Activated gamma-delta T cell (primary cell): Measurements from ENCODE around the gene NFX1.
"Not testable (repeated sequence)": the region's sequence is repeated elsewhere in the genome, so short reads cannot be mapped to it uniquely, and the experiment has no call there.

Experiments
- DNase-seq: peaks from one replicate; lab custom pipeline; 2025; lab: John Stamatoyannopoulos, UW

The NFX1 gene

DNA sequence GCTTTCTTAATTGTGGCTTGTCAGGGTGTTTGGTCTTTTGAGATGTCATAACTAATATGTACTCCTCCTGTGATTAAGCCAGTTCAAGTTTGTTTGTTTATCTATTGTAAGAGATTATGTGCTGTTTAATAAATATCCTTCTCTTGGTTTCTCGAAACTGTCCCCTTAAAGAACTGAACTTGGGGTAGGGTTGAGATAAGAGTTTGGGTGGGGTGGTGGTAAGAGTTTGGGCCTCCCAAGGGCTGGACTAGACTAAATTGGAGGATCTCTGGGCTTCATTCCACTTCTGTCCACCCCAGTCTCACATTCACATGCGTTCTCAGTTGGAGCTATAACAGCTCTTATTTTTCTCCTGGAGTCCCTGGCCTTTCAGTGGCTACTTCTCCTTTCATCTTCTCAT, 73.8 kb downstream of the NFX1 start:
- no peak for DNase-seq

- DNase-seq, result not testable (repeated sequence)
Observed at GRCh38 chr9:33364814-33365213, 74.5 kb downstream of the NFX1 start.

- DNase-seq, result no peak
Observed at GRCh38 chr9:33366979-33367480, 76.7 kb downstream of the NFX1 start.

- no peak for DNase-seq
Observed at GRCh38 chr9:33372900-33373299, 82.6 kb downstream of the NFX1 start.

GRCh38 chr9:33374190-33374589, 83.9 kb downstream of the NFX1 start:
- DNase-seq, result no peak

DNA sequence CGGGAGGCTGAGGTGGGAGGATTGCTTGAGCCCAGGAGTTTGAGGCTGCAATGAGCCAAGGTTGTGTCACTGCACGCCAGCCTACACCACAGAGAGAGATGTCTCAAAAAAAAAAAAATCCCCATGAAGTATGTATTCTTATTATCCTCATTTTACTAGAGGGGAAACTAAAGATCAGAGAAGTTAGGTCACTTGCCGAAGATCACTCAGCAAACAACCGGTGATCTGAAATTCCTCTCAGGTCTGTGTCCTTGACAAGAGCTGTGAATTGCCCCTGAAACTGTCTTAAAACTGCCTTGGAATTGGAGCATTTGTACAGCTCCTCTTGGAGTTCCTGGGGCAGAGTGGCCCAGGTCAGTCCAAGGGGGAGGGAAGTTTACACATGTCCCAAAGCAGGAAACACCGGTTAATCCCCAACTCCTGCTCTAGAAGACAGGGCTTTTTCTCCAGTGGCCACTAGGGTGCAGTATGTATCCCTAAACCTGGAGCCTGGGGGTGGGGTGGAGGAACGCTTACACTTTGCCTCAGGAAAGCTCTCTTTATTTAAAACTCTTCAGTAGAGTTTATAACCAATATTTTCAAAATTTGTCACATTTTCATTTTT, 84.4 kb downstream of the NFX1 start:
- DNase-seq, result no peak

- no peak for DNase-seq
Observed at GRCh38 chr9:33375238-33375840, 85.0 kb downstream of the NFX1 start.

- no peak for DNase-seq
Observed at GRCh38 chr9:33375841-33376321, 85.6 kb downstream of the NFX1 start.

- DNase-seq, result no peak
Observed at GRCh38 chr9:33377089-33377715, 86.9 kb downstream of the NFX1 start.

DNA sequence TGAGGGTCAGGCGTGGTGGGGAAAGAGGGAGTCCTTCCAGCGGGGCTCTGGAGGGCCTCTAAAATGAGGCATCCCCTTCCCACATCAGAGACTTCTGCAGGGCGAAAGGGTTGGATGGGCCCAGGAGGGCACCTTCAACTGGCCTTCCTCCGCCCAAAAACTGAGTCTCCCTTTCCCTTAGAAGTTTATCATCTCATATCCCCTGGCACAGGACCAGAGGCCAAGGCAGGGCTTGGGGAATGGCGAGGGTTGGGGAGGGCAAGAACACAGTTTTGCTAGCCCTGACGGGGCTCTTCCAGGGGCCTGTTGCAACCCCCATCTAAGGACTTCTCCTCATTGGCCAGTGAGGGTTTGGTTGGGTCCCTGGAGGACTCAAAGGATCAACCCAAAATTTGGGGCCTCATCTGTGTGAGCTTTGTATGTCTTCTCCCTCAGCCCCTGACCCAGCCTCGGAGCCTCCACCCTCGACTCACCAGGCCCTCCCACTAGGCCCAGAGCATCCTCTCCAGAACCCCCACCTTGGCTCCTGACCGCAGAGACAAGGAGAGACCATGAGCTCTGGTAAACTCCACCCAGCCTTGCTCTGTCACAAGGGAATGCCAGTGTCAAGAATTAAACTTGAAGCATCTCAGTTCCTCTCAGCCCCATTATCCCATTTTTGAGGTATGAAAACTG, 87.9 kb downstream of the NFX1 start:
- no peak for DNase-seq

DNA sequence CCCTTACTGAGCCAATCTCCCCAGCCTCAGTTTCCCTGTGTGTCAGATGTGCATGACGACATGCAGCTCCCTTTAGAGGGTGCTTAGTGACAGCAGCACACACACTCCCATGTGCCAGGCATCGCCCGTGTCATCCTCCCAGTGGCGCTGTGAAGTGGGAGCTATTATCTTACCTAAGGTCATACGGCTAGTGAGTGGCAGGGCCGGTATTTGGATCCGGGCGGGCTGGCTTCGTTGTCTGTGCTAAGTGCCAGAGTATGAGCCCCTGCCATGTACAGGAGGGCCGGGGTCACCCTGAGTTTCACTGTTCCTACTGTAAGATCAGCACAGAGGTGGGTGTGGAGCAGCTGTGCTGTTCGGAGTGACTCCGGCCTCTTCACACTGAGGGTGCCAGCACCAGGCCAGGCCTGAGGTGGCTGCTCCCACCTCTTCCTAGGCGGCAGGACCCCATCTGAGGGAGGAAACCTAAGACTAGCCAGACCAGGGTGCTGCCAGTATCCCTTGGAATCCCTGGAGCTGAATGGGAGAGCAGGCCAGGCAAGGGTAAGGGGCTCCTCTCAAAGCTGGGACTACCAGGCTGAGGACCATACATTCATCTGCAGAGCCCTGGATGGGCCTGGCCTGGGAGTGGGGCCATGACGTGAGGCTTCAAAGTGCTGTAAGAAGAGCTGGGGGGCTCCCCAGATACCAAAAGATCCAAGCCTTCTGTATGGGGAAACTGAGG, 89.5 kb downstream of the NFX1 start:
- DNase-seq, result no peak

DNA sequence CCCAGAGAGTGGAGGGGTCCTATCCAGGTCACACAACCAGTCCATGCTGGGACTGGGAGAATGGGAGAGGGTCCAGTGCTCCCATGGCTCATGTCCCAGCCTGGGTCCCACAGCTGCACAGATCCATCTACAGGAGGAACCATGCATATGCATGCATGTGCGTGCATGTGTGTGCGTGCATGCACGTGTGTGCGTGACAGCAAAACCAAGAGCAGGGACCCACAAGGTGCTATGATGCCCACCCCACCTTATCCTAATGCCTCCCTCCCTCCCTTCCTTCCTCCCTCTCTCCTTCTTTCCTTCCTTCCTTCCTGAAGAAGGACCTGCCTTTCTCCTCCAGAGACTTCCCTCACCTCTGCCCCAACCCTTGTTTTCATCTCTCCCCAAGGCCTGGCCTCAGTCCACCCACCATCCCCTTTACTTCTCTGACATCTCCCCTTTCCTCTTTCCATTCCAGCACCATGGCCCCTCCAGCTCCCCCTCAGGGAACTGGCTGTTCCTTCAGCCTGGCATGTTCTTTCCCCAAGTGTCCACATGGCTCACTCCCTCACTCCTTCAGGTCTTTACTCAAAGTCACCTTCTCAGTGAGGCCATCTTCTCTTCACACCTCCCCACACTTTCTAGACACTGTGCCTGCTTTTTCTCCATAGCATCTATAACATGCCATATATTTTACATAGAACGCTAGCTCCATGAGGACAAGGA, 90.2 kb downstream of the NFX1 start:
- DNase-seq, result no peak

DNA sequence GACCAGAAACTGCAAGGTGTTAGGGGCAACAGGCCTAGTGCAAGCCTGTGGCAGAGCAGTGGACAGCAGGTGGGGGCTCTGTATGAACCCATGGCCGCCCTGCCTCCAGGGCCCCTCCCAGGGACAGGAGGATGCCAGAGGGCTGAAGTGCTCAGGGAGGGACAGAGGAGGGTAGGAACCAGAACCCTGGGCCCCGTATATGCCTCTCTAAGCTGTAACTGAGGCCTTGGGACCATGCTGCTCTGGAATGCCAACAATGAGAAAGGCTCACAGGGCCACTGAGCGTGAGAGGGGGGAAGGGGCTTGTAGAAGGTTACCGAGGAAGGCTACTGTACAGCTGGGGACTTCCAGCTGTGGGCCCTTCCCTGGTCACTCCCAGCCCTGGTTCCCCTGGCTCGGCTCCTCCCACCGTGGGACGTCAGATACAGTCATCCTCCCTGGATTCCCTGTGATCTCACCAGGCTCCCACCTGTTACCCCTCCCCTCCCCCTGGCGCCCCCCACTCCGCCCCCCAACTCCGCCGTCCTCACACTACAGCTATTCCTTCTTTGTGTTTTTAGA, 91.0 kb downstream of the NFX1 start:
- no peak for DNase-seq

GRCh38 chr9:33382397-33382796, 92.1 kb downstream of the NFX1 start:
- DNase-seq, result not testable (repeated sequence)

DNA sequence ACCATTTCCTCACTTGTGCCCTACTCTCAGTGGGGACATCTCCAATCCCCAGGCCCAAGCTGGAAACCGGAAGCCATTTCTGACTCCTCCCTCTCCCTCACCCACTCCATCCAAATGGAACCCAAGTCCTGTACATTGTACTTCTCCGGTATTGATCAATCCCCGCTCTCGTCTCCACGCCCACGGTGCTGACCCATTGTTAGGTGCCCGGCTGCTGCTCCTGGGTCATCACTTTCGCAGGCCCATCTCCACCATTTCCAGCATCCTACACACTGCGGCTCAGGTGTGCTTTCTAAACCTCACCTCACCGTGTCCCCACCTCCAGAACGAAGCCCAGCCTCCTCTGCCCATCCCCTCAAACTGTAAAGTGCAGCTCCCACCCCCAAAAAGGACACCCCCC, 93.1 kb downstream of the NFX1 start:
- DNase-seq, result not testable (repeated sequence)

- DNase-seq, result not testable (repeated sequence)
Observed at GRCh38 chr9:33385536-33385935, 95.2 kb downstream of the NFX1 start.

- DNase-seq, result not testable (repeated sequence)
Observed at GRCh38 chr9:33385979-33386640, 95.8 kb downstream of the NFX1 start.

GRCh38 chr9:33386641-33386996, 96.3 kb downstream of the NFX1 start:
- DNase-seq, result not testable (repeated sequence)

DNA sequence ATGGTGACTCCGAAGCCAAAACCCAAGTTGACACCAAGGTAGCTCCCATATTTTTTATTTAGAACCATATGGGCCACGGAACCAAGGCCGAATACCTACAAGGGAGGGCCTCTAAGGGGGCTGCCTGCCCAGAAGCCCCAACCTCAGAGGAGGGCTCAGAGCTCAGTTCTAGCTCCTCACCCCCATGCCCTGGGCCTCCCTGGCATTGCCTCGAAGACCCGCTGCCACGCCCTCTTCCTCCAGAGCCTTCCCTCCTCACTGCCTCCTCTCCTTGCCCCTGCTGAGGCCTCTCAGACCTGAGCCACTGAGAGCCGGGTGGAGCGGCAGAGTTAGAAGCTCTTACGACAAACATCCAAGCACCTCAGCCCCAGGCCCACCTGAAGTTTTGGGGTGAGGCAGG, 96.7 kb downstream of the NFX1 start:
- DNase-seq, result not testable (repeated sequence)
